GM12801 (cell line): ENCODE measurements around the gene TNFAIP8L3.

ENCODE experiments used
- CTCF ChIP-seq: IDR thresholded peaks from one replicate; pipeline ENCODE4 v1.5.1; 2011; ENCODE audit warnings: control low read depth; ENCODE audit not compliant: insufficient read length; ENCODE audit errors: extremely low read depth

Gene TNFAIP8L3

GRCh38 chr15:51110171-51110570 is 15.5 kb upstream of the TNFAIP8L3 start:
- no peak for TF ChIP-seq CTCF

GRCh38 chr15:51108933-51109550 is 14.3 kb upstream of the TNFAIP8L3 start:
- no peak for TF ChIP-seq CTCF

- TF ChIP-seq CTCF: no peak
Measured at GRCh38 chr15:51107612-51108011, 12.9 kb upstream of the TNFAIP8L3 start.

GRCh38 chr15:51106481-51106880 is 11.8 kb upstream of the TNFAIP8L3 start:
- no peak for TF ChIP-seq CTCF

GRCh38 chr15:51105430-51106016 is 10.8 kb upstream of the TNFAIP8L3 start:
- TF ChIP-seq CTCF: no peak

GRCh38 chr15:51104512-51104911 is 9.8 kb upstream of the TNFAIP8L3 start:
- no peak for TF ChIP-seq CTCF

GRCh38 chr15:51103330-51103729 is 8.6 kb upstream of the TNFAIP8L3 start:
- no peak for TF ChIP-seq CTCF
